Astrocyte of the spinal cord (primary cell): ENCODE measurements around the gene CCNQ.

Experiments
- DNase-seq: peaks from one replicate; pipeline ENCODE4 v3.0.0; 2011; ENCODE audit warnings: low read depth, low spot score
- H3K4me3 ChIP-seq: 2 replicates; pipeline ENCODE4 v1.5.1; 2011; ENCODE audit warnings: low read depth, mild to moderate bottlenecking, low read length, moderate library complexity
- CTCF ChIP-seq: IDR thresholded peaks from 2 replicates; pipeline ENCODE4 v1.5.1; 2012; ENCODE audit warnings: low read depth, mild to moderate bottlenecking, low read length, inconsistent platforms
- in situ Hi-C: cut with HindIII; loops from 2 replicates; pipeline ENCODE4 v1.10.0; 2017; ENCODE audit warnings: low sequenced_read_pairs

CCNQ gene

GRCh38 chrX:153623310-153624029, 24.5 kb upstream of the CCNQ start:
- TF ChIP-seq CTCF = no peak
- in situ Hi-C loops = no loop called here
- no peak for DNase-seq
- no peak overlapping the region for H3K4me3 ChIP-seq

- no peak for TF ChIP-seq CTCF
- no peak for DNase-seq
- in situ Hi-C loops = no loop called here
- H3K4me3 ChIP-seq = no peak overlapping the region
Observed at GRCh38 chrX:153622661-153623309, 23.8 kb upstream of the CCNQ start.

- TF ChIP-seq CTCF = no peak
Observed at GRCh38 chrX:153621949-153622598, 23.1 kb upstream of the CCNQ start.

GRCh38 chrX:153620576-153620975, 21.6 kb upstream of the CCNQ start:
- no peak overlapping the region for H3K4me3 ChIP-seq
- no peak for DNase-seq
- in situ Hi-C loops = no loop called here
- no peak for TF ChIP-seq CTCF

More at GRCh38 chrX:153621949-153622598, 23.1 kb upstream of the CCNQ start:
- no peak for DNase-seq
- no peak overlapping the region for H3K4me3 ChIP-seq
- in situ Hi-C loops = no loop called here

- no peak for DNase-seq
- no peak for TF ChIP-seq CTCF
- no peak overlapping the region for H3K4me3 ChIP-seq
- in situ Hi-C loops = no loop called here
Observed at GRCh38 chrX:153614818-153615217, 15.9 kb upstream of the CCNQ start.

- in situ Hi-C loops = no loop called here
- TF ChIP-seq CTCF = no peak
- H3K4me3 ChIP-seq = no peak overlapping the region
- no peak for DNase-seq
Observed at GRCh38 chrX:153612413-153612812, 13.5 kb upstream of the CCNQ start.
